Measurements from ENCODE around the gene OR56A3.

OR56A3 gene

GRCh38 chr11:5973530-5973929 is 31.5 kb downstream of the OR56A3 start:
- DNase-seq (ENCODE audit: low read depth in 2 of 2) = no peak

- DNase-seq (ENCODE audit: low read depth in 2 of 2) = no peak
These were observed 41.4 kb downstream of the OR56A3 start for GRCh38 chr11:5983443-5983842.

- no peak for DNase-seq (ENCODE audit: low read depth in 2 of 2)
These were observed 44.8 kb downstream of the OR56A3 start, which contains the start of gene OR52L1 for GRCh38 chr11:5986885-5987284. TSS of gene OR52L1 (minus strand) at chr11:5986985. CDS start at chr11:5986930, 55 bp downstream.

GRCh38 chr11:5989203-5989602 is 47.2 kb downstream of the OR56A3 start:
- DNase-seq (ENCODE audit: low read depth in 2 of 2) = no peak

- no peak for DNase-seq (ENCODE audit: low read depth in 2 of 2)
These were observed 50.1 kb downstream of the OR56A3 start for GRCh38 chr11:5992150-5992549.

- DNase-seq (ENCODE audit: low read depth in 2 of 2) = no peak
These were observed 50.7 kb downstream of the OR56A3 start for GRCh38 chr11:5992604-5993251.

GRCh38 chr11:5994791-5995190 is 52.7 kb downstream of the OR56A3 start:
- DNase-seq (ENCODE audit: low read depth in 2 of 2) = no peak
